Tibial artery (tissue), 4 donors: ENCODE measurements around the gene PDHA1.

ENCODE experiments used
- DNase-seq, 2 donors: peaks; one replicate each; pipeline ENCODE4 v3.0.0-alpha.2; 2019
- H3K27ac ChIP-seq, 2 donors: fragments of 200-600 bp; sonication (generic) in 1 of 2; 1 replicate in 1 of 2; 2 replicates in 1 of 2; pipeline ENCODE4 v1.5.1; 2018 to 2019; ENCODE audit warnings: mild to moderate bottlenecking in 1 of 2
- H3K27me3 ChIP-seq, 2 donors: fragments of 200-600 bp; sonication (generic) in 1 of 2; one replicate each; pipeline versions ENCODE4 v1.5.1 to v1.6.0; 2016 to 2019
- H3K36me3 ChIP-seq, 3 donors: fragments of 200-600 bp; sonication (generic) in 2 of 3; one replicate each; pipeline ENCODE4 v1.5.1; 2016 to 2019; ENCODE audit warnings: mild to moderate bottlenecking in 2 of 3
- H3K4me1 ChIP-seq, 4 donors: fragments of 200-600 bp; sonication (generic) in 2 of 4; 1 replicate in 3 of 4; 2 replicates in 1 of 4; pipeline ENCODE4 v1.5.1; 2016 to 2019
- H3K4me3 ChIP-seq, 2 donors: fragments of 200-600 bp; sonication (generic) in 1 of 2; 1 replicate in 1 of 2; 2 replicates in 1 of 2; pipeline ENCODE4 v1.5.1; 2018 to 2019; ENCODE audit warnings: mild to moderate bottlenecking in 2 of 2
- H3K9me3 ChIP-seq, 3 donors: fragments of 200-600 bp; sonication (generic) in 1 of 3; one replicate each; pipeline ENCODE4 v1.5.1; 2016 to 2019
- intact Hi-C: fragments of 100-400 bp; cut with DNase I; formaldehyde crosslinking; loops from one replicate; pipeline ENCODE4 v1.15.0; 2023; ENCODE audit warnings: low total_unique reads
- TF ChIP-seq, protein P1 (sequence below), 2 experiments: fragments of 200-600 bp in 1 of 2; fragments of 450-650 bp in 1 of 2; IDR thresholded peaks; one replicate each; pipeline ENCODE4 v1.5.1; 2017 to 2019; ENCODE audit warnings: antibody characterized with exemption in 2 of 2, mild to moderate bottlenecking in 1 of 2, moderate library complexity in 1 of 2

The PDHA1 gene

DNA sequence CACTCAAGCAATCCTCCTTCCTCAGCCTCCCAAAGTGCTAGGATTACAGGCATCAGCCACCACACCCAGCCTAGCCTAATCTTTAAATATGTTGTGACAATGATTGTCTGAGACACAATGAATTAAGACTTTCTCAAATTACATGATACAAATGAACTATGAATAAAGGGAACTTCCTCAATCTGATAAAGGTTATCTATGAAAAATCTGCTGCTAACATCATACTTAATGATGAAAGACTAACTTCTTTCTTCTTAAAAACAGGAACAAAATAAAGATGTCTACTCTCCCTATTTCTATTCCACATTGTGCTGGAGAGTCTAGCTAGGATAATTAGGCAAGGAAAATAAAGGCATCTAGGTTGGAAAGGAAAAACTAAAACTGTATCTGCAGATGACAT lies 60.0 kb downstream of the PDHA1 start:
- Histone ChIP-seq H3K9me3 (no peaks in the 10 kb centered on the region), H3K27ac (no peak overlapping the region), H3K36me3 (no peaks in the 10 kb centered on the region), H3K4me1 (no peaks in the 10 kb centered on the region), H3K27me3 (no peaks in the 10 kb centered on the region), H3K4me3 (no peak overlapping the region)
- TF ChIP-seq, protein P1, sequence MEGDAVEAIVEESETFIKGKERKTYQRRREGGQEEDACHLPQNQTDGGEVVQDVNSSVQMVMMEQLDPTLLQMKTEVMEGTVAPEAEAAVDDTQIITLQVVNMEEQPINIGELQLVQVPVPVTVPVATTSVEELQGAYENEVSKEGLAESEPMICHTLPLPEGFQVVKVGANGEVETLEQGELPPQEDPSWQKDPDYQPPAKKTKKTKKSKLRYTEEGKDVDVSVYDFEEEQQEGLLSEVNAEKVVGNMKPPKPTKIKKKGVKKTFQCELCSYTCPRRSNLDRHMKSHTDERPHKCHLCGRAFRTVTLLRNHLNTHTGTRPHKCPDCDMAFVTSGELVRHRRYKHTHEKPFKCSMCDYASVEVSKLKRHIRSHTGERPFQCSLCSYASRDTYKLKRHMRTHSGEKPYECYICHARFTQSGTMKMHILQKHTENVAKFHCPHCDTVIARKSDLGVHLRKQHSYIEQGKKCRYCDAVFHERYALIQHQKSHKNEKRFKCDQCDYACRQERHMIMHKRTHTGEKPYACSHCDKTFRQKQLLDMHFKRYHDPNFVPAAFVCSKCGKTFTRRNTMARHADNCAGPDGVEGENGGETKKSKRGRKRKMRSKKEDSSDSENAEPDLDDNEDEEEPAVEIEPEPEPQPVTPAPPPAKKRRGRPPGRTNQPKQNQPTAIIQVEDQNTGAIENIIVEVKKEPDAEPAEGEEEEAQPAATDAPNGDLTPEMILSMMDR (IDR thresholded peaks at IDR 0.05): no peak
- no peak for DNase-seq
- intact Hi-C loops: no loop called here

DNA sequence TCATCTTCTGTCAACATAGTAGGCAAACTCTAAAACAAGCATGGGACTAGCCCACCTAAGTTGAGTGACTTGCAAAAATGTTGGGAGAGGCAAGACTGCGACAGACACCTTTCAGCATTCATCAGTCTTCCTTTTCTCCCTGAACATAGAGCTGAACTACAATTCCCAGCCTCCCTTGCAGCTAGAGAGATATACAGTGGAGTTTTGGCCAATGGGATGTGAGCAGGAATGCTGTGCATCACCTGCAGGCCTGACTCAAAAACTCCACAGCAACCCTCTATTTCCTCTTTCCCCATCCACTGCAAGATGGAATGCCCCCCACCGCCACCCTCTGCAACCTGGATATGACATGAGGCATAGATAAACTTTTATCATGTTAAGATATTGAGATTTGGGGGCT lies 66.5 kb downstream of the PDHA1 start:
- Histone ChIP-seq H3K27ac (no peak overlapping the region), H3K27me3 (no peaks in the 10 kb centered on the region), H3K4me3 (no peak overlapping the region), H3K36me3 (no peaks in the 10 kb centered on the region), H3K4me1 (no peaks in the 10 kb centered on the region), H3K9me3 (peaks cover 0 to 8% (median 3%) of the 10 kb centered on the region in 3 donors)
- TF ChIP-seq, protein P1 (IDR thresholded peaks at IDR 0.05): no peak
- no peak for DNase-seq
- intact Hi-C loops: no loop called here
